ENCODE results near the gene ANAPC16.
"Not testable (repeated sequence)": the region's sequence is repeated elsewhere in the genome, so short reads cannot be mapped to it uniquely, and the experiment has no call there.

The ANAPC16 gene

DNA sequence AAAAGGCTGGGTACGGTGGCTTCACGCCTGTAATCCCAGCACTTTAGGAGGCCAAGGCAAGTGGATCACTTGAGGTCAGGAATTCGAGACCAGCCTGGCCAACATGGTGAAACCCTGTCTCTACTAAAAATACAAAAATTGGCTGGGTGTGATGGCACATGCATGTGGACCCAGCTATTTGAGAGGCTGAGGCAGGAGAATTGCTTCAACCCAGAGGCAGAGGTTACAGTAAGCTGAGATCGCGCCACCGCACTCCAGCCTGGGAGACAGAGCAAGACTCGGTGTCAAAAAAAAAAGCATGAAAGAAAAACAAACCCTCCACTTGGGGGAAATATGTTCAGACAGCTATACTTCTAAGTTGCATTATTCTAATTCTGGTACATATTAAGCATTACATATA lies 63.8 kb downstream of the ANAPC16 start:
- DNase-seq (ENCODE audit: low spot score), result not testable (repeated sequence)

DNA sequence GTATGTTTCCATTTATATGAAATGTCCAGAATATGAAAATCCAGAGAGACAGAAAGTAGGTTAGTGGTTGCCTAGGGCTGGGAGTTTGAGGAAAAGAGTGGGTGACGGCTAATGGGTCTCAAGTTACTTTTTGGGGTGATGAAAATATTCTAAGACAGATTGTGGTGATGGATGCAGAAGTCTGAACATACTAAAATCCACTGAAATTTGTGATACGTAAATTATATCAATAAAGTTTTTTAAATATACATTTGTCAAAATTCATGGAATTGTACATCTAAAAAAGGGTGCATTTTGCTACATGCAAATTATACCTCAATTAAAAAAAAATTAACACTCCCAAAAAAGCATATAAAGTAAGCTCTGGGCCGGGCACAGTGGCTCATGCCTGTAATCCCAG lies 67.3 kb downstream of the ANAPC16 start:
- no peak for DNase-seq (ENCODE audit: low spot score)
